Neuron (in vitro differentiated cells): Measurements from ENCODE around the gene PLS3.
"Not testable (repeated sequence)": the region's sequence is repeated elsewhere in the genome, so short reads cannot be mapped to it uniquely, and the experiment has no call there.

Experiments used
- H2AFZ ChIP-seq: one replicate; pipeline ENCODE4 v1.6.1; 2013; ENCODE audit warnings: low read depth, mild to moderate bottlenecking, inconsistent platforms, low read length, moderate library complexity
- H3K27me3 ChIP-seq: one replicate; pipeline ENCODE4 v1.6.1; 2013; ENCODE audit warnings: low read length; ENCODE audit not compliant: insufficient read depth
- H3K36me3 ChIP-seq: one replicate; pipeline ENCODE4 v1.6.1; 2013; ENCODE audit warnings: low read length; ENCODE audit not compliant: insufficient read depth
- H3K4me1 ChIP-seq: one replicate; pipeline ENCODE4 v1.6.1; 2013; ENCODE audit warnings: low read length; ENCODE audit not compliant: insufficient read depth
- H3K4me3 ChIP-seq: 2 replicates; pipeline ENCODE4 v1.5.1; 2013; ENCODE audit warnings: mild to moderate bottlenecking, low read length, moderate library complexity
- H3K9me3 ChIP-seq: one replicate; pipeline ENCODE4 v1.6.1; 2013; ENCODE audit warnings: low read length

The PLS3 gene

GRCh38 chrX:115639334-115639880 is 78.4 kb downstream of the PLS3 start:
- no peaks in the 10 kb centered on the region for H3K36me3 ChIP-seq
- H3K4me3 ChIP-seq = no peak overlapping the region
- H3K9me3 ChIP-seq = no peaks in the 10 kb centered on the region
- H3K27me3 ChIP-seq = peaks cover 6% of the 10 kb centered on the region
- H3K4me1 ChIP-seq = no peaks in the 10 kb centered on the region
- H2AFZ ChIP-seq = no peak overlapping the region

GRCh38 chrX:115642311-115642710 is 81.3 kb downstream of the PLS3 start:
- H2AFZ ChIP-seq = no peak overlapping the region

GRCh38 chrX:115642895-115643530 is 82.0 kb downstream of the PLS3 start:
- Histone ChIP-seq H3K36me3 (peaks cover 3% of the 10 kb centered on the region), H3K4me3 (no peak overlapping the region), H3K9me3 (no peaks in the 10 kb centered on the region), H3K27me3 (peaks cover 6% of the 10 kb centered on the region), H3K4me1 (no peaks in the 10 kb centered on the region), H2AFZ (no peak overlapping the region)

More at GRCh38 chrX:115642311-115642710, 81.3 kb downstream of the PLS3 start:
- Histone ChIP-seq H3K9me3 (no peaks in the 10 kb centered on the region), H3K36me3 (peaks cover 3% of the 10 kb centered on the region), H3K27me3 (peaks cover 6% of the 10 kb centered on the region), H3K4me3 (no peak overlapping the region), H3K4me1 (no peaks in the 10 kb centered on the region)

- H3K36me3 ChIP-seq = not testable (repeated sequence)
Measured at GRCh38 chrX:115644397-115644796, 83.4 kb downstream of the PLS3 start.

GRCh38 chrX:115649461-115650063 is 88.6 kb downstream of the PLS3 start:
- no peaks in the 10 kb centered on the region for H3K9me3 ChIP-seq

More at GRCh38 chrX:115644397-115644796, 83.4 kb downstream of the PLS3 start:
- not testable (repeated sequence) for H2AFZ ChIP-seq, H3K4me3 ChIP-seq, H3K4me1 ChIP-seq, H3K27me3 ChIP-seq, H3K9me3 ChIP-seq

GRCh38 chrX:115650449-115650848 is 89.5 kb downstream of the PLS3 start:
- Histone ChIP-seq H3K27me3 (peaks cover 2% of the 10 kb centered on the region), H3K4me3 (no peak overlapping the region), H3K4me1 (peaks cover 6% of the 10 kb centered on the region), H3K36me3 (peaks cover 3% of the 10 kb centered on the region), H2AFZ (peak overlapping the region; percentile 37), H3K9me3 (no peaks in the 10 kb centered on the region)

More at GRCh38 chrX:115649461-115650063, 88.6 kb downstream of the PLS3 start:
- Histone ChIP-seq H3K27me3 (peaks cover 2% of the 10 kb centered on the region), H3K36me3 (peaks cover 3% of the 10 kb centered on the region), H3K4me3 (no peak overlapping the region), H2AFZ (no peak overlapping the region), H3K4me1 (peaks cover 6% of the 10 kb centered on the region)

- Histone ChIP-seq H3K36me3 (peaks cover 3% of the 10 kb centered on the region), H3K9me3 (no peaks in the 10 kb centered on the region), H3K4me1 (peaks cover 6% of the 10 kb centered on the region), H3K27me3 (peaks cover 2% of the 10 kb centered on the region), H3K4me3 (no peak overlapping the region), H2AFZ (peak overlapping the region; percentile 37)
Measured at GRCh38 chrX:115650916-115651315, 89.9 kb downstream of the PLS3 start.

- Histone ChIP-seq H3K4me3 (no peak overlapping the region), H3K36me3 (no peaks in the 10 kb centered on the region), H3K4me1 (peaks cover 6% of the 10 kb centered on the region), H2AFZ (no peak overlapping the region), H3K9me3 (no peaks in the 10 kb centered on the region), H3K27me3 (peaks cover 2% of the 10 kb centered on the region)
Measured at GRCh38 chrX:115652221-115652620, 91.2 kb downstream of the PLS3 start.

GRCh38 chrX:115665122-115665521 is 104.1 kb downstream of the PLS3 start:
- Histone ChIP-seq H3K9me3 (no peaks in the 10 kb centered on the region), H3K27me3 (no peaks in the 10 kb centered on the region), H2AFZ (no peak overlapping the region)

GRCh38 chrX:115679460-115679859 is 118.5 kb downstream of the PLS3 start:
- no peaks in the 10 kb centered on the region for H3K9me3 ChIP-seq
- H3K27me3 ChIP-seq = peaks cover 12% of the 10 kb centered on the region
- H2AFZ ChIP-seq = no peak overlapping the region
- H3K36me3 ChIP-seq = no peaks in the 10 kb centered on the region
- H3K4me3 ChIP-seq = no peak overlapping the region
- H3K4me1 ChIP-seq = no peaks in the 10 kb centered on the region

More at GRCh38 chrX:115665122-115665521, 104.1 kb downstream of the PLS3 start:
- Histone ChIP-seq H3K4me1 (no peaks in the 10 kb centered on the region), H3K36me3 (no peaks in the 10 kb centered on the region), H3K4me3 (no peak overlapping the region)

- H3K9me3 ChIP-seq = no peaks in the 10 kb centered on the region
- H3K4me1 ChIP-seq = no peaks in the 10 kb centered on the region
- peaks cover 14% of the 10 kb centered on the region for H3K27me3 ChIP-seq
- no peak overlapping the region for H2AFZ ChIP-seq
- H3K4me3 ChIP-seq = no peak overlapping the region
- no peaks in the 10 kb centered on the region for H3K36me3 ChIP-seq
Measured at GRCh38 chrX:115687595-115687994, 126.6 kb downstream of the PLS3 start.

GRCh38 chrX:115689931-115690330 is 129.0 kb downstream of the PLS3 start:
- peaks cover 18% of the 10 kb centered on the region for H3K27me3 ChIP-seq
- H3K4me3 ChIP-seq = no peak overlapping the region
- no peaks in the 10 kb centered on the region for H3K9me3 ChIP-seq
- no peak overlapping the region for H2AFZ ChIP-seq
- no peaks in the 10 kb centered on the region for H3K4me1 ChIP-seq
- no peaks in the 10 kb centered on the region for H3K36me3 ChIP-seq

- Histone ChIP-seq H2AFZ (no peak overlapping the region), H3K27me3 (peaks cover 18% of the 10 kb centered on the region), H3K9me3 (no peaks in the 10 kb centered on the region), H3K4me3 (no peak overlapping the region), H3K36me3 (no peaks in the 10 kb centered on the region), H3K4me1 (no peaks in the 10 kb centered on the region)
Measured at GRCh38 chrX:115690511-115691216, 129.7 kb downstream of the PLS3 start.
